Measurements from ENCODE around the gene TUBA4A.
"Not testable (repeated sequence)": the region's sequence is repeated elsewhere in the genome, so short reads cannot be mapped to it uniquely, and the experiment has no call there.

TUBA4A gene

GRCh38 chr2:219289537-219290361 lies 36.0 kb upstream of the TUBA4A start:
- H3K36me3 ChIP-seq = peaks cover 3 to 22% (median 15%) of the 10 kb centered on the region in 3 donors
- TF ChIP-seq, protein P1, sequence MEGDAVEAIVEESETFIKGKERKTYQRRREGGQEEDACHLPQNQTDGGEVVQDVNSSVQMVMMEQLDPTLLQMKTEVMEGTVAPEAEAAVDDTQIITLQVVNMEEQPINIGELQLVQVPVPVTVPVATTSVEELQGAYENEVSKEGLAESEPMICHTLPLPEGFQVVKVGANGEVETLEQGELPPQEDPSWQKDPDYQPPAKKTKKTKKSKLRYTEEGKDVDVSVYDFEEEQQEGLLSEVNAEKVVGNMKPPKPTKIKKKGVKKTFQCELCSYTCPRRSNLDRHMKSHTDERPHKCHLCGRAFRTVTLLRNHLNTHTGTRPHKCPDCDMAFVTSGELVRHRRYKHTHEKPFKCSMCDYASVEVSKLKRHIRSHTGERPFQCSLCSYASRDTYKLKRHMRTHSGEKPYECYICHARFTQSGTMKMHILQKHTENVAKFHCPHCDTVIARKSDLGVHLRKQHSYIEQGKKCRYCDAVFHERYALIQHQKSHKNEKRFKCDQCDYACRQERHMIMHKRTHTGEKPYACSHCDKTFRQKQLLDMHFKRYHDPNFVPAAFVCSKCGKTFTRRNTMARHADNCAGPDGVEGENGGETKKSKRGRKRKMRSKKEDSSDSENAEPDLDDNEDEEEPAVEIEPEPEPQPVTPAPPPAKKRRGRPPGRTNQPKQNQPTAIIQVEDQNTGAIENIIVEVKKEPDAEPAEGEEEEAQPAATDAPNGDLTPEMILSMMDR (IDR thresholded peaks at IDR 0.05) = no peak
- no peaks in the 10 kb centered on the region for H3K9me3 ChIP-seq
- DNase-seq = peak; percentile 72 to 94
- peak overlapping the region; percentile 76 to 85 for H3K27ac ChIP-seq
- no peaks in the 10 kb centered on the region for H3K27me3 ChIP-seq
- H3K4me1 ChIP-seq = peaks cover 0 to 51% (median 30%) of the 10 kb centered on the region in 4 donors
- H3K4me3 ChIP-seq = no peak overlapping the region
- intact Hi-C loops (cut with DNase I; ENCODE audit: low total_unique reads) = loop anchor here (10.0 kb wide), 2 partner anchors 65 to 245 kb away; partner anchors contain the start of genes ANKZF1 and ATG9A

- H3K4me3 ChIP-seq = no peak overlapping the region
- H3K9me3 ChIP-seq = no peaks in the 10 kb centered on the region
- intact Hi-C loops (cut with DNase I; ENCODE audit: low total_unique reads) = no loop called here
- DNase-seq = no peak
- TF ChIP-seq, protein P1 (IDR thresholded peaks at IDR 0.05) = no peak
- H3K36me3 ChIP-seq = peaks cover 8 to 27% (median 21%) of the 10 kb centered on the region in 3 donors
- no peaks in the 10 kb centered on the region for H3K27me3 ChIP-seq
- H3K4me1 ChIP-seq = peaks cover 0 to 51% (median 29%) of the 10 kb centered on the region in 4 donors
- peak overlapping the region; percentile 76 to 85 for H3K27ac ChIP-seq
Measured at GRCh38 chr2:219289195-219289536, 35.4 kb upstream of the TUBA4A start.

DNA sequence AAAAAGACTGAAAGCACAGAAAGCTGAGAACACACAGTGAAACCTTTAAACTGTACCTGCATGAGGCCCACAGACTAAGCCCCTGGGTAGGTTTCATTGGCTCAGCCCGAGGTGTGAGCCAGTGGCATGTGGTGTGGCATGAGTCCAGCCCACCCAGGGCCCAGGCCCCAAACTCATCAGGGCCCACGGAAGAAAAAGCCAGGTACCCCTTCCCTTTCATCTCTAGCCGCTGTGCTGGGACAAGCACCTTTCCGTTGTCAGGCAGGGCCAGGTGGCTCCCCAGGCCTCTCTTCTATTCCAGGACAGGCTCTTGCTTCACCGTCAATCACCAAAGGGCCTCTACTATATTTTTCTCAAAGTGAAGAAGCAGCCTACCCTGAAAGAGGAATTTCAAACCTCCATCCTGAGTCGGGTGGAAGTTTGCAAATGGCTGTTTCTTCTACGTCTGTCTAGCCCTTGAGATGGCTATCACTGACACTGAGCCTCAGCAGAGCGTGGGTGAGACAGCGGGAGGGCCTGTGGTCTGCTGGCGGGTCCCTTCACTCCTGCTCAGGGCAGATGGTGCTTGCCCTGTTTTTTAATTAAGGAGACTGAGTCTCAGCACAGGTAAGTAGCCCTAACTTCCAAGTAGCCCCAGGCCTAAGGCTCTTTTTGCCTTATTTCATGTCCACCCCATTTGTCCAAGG lies 34.0 kb upstream of the TUBA4A start:
- TF ChIP-seq, protein P1 (IDR thresholded peaks at IDR 0.05) = no peak
- H3K27ac ChIP-seq = peak overlapping the region; percentile 3 to 85
- H3K4me1 ChIP-seq = peaks cover 0 to 49% (median 27%) of the 10 kb centered on the region in 4 donors
- H3K9me3 ChIP-seq = no peaks in the 10 kb centered on the region
- H3K4me3 ChIP-seq = no peak overlapping the region
- H3K27me3 ChIP-seq = no peaks in the 10 kb centered on the region
- peaks cover 22 to 42% (median 35%) of the 10 kb centered on the region in 3 donors for H3K36me3 ChIP-seq
- DNase-seq = no peak
- intact Hi-C loops (cut with DNase I; ENCODE audit: low total_unique reads) = no loop called here

DNA sequence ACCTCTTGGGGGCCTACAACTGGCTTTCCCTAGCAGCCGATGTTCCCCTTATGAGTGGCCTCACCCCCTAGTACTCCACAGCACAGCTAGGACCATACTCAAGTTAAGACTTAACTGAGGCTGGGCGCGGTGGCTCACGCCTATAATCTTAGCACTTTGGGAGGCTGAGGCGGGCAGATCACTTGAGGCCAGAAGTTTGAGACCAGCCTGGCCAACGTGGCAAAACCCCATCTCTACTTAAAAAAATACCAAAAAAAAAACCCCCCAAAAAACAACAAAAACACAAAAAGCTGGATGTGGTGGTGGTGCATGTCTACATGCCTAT lies 33.4 kb upstream of the TUBA4A start:
- intact Hi-C loops (cut with DNase I; ENCODE audit: low total_unique reads); H3K9me3 ChIP-seq; H3K27me3 ChIP-seq; H3K4me3 ChIP-seq: not testable (repeated sequence)
- H3K27ac ChIP-seq = peak overlapping the region; percentile 54 to 67
- H3K36me3 ChIP-seq = peaks cover 28 to 48% (median 42%) of the 10 kb centered on the region in 3 donors
- peaks cover 0 to 49% (median 27%) of the 10 kb centered on the region in 4 donors for H3K4me1 ChIP-seq
- peak in 1 of 2 donors; percentile 7 for DNase-seq

DNA sequence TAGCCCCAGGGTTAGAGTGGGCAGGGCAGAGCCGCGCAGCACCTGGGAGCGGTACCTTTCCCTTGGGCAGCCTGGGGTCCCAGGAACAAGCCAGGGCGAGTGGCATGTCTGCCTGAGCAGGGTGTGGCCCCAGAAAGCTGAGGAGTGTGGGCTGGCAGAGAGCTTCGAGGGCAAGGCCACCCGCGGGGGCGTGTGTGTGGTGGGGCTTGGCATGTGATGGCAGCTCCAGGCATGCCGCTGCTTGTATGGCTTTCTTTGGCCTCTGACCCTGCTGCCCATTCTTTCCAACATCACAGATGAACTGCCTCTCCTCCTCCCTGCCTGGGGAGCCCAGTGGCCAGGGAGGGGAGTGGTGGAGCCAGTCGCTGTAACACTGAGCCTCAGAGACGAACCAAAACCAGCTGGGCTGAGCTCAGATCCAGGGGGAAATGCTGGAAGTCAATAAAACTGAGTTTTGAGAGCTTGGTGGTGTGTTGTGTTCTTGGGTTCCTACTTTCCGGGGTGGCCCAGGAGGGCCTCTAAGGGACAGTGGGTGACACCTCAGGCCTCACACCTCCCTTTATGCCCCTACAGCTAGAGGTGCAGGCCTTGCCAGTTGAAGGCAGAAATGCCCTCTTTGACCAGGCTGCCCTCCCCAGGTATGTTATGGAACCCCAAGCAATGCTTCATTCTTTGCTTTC lies 32.9 kb upstream of the TUBA4A start:
- Histone ChIP-seq H3K9me3 (no peaks in the 10 kb centered on the region), H3K27me3 (no peaks in the 10 kb centered on the region), H3K36me3 (peaks cover 33 to 53% (median 47%) of the 10 kb centered on the region in 3 donors), H3K4me1 (peaks cover 0 to 53% (median 28%) of the 10 kb centered on the region in 4 donors), H3K4me3 (no peak overlapping the region), H3K27ac (peak overlapping the region; percentile 54 to 67)
- no peak for DNase-seq
- intact Hi-C loops (cut with DNase I; ENCODE audit: low total_unique reads) = no loop called here
- TF ChIP-seq, protein P1 (IDR thresholded peaks at IDR 0.05) = no peak
